Fibroblast of skin of right biceps (primary cell): ENCODE measurements around the gene HAT1.
"Not testable (repeated sequence)": the region's sequence is repeated elsewhere in the genome, so short reads cannot be mapped to it uniquely, and the experiment has no call there.

Experiments
- DNase-seq: peaks from one replicate; pipeline ENCODE4 v3.0.0-alpha.2; 2013

HAT1 gene, protein sequence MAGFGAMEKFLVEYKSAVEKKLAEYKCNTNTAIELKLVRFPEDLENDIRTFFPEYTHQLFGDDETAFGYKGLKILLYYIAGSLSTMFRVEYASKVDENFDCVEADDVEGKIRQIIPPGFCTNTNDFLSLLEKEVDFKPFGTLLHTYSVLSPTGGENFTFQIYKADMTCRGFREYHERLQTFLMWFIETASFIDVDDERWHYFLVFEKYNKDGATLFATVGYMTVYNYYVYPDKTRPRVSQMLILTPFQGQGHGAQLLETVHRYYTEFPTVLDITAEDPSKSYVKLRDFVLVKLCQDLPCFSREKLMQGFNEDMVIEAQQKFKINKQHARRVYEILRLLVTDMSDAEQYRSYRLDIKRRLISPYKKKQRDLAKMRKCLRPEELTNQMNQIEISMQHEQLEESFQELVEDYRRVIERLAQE

GRCh38 chr2:171922230-171923022 is at the start of gene HAT1:
Gene HAT1, plus strand, starts transcription at chr2:171922461. Its CDS starts 40 bp downstream, at chr2:171922501.
- DNase-seq = peak; percentile 98

- DNase-seq = no peak
These were observed 47.7 kb upstream of the HAT1 start for GRCh38 chr2:171874517-171874916.

DNA sequence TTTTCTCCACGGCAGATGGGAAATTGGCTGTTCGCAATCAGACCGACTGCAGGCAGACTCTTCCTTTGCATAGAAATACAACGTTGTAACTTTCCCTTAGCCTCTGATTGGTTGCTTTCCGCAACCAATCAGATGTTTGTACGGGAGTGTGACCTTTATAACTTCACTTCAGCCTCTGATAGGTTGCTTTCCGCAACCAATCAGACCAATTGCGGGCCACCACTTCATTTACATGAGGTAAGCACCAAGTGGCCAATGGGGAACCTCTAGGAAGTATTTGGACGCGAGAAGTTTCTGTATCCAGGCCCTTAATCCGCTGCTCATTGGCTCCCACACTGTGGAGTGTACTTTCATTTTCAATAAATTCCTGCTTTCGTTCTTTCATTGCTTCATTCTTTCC is 47.3 kb upstream of the HAT1 start:
- DNase-seq = no peak

- peak; percentile 42 for DNase-seq
These were observed 43.7 kb upstream of the HAT1 start for GRCh38 chr2:171878481-171878993.

DNA sequence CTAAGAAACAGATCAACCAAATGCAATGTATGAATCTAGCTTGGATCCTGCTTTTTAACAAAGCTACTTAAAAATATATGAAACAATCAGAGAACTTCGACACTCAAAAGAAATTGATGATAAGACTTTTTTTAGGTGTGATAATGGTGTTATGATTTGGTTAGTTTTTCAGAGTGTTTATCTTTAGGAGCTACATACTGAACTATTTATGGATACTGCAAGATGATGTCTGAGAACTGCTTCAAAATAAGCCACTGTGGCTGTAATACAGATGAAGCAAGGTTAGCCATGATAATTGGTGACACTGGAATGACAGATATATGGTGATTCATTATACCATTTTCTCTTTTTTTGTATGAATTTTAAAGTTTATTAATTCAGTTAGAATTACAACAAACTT is 42.4 kb upstream of the HAT1 start:
- DNase-seq = no peak

GRCh38 chr2:171880774-171881173 is 41.5 kb upstream of the HAT1 start:
- no peak for DNase-seq

- peak; percentile 12 for DNase-seq
These were observed 40.0 kb upstream of the HAT1 start for GRCh38 chr2:171882089-171882769.

DNA sequence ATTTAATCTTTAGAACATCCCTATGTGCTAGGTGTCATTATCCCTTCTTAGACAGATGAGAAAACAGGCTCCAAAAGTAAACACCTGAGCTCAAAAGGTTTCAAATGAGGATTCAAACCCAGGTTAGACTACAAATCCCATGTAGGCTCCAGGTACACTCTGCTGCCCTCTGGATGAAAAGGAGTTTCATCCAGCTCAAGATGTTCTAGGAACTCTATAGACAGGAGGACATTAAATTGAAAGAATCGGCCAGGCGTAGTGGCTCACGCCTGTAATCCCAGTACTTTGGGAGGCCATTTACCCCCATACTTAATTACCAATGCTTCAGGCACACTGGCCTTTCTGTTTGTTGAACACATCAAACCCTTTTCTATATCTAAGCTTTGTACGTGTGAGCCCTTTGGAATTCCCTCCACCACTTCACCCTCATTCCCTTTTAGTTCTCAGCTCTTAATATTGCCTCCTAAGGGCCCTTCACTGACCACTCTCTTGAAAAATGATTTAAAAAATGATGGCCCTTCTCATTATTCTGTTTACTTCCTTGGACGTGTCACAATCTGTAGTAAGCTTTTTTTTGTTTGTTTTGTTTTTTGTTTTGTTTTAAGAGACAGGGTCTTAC is 38.9 kb upstream of the HAT1 start:
- no peak for DNase-seq

DNA sequence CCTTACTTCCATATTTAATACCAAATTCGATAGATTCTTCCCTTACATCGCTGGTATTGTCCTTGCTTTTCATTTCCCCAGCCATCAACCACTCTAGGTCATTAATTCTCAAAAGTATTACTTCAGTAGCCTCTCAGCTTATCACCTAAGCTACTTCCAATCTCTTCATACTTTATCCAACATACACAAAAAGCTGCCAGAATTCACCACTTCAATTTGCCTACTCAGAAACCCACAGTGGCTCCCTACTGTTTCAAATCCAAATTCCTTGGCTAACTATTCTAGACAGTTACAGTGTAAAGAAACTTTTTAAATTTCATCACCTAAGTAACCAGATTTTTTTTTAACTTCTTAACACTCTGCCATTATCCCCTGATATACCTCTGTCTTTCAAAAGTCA is 32.9 kb upstream of the HAT1 start:
- DNase-seq = no peak

DNA sequence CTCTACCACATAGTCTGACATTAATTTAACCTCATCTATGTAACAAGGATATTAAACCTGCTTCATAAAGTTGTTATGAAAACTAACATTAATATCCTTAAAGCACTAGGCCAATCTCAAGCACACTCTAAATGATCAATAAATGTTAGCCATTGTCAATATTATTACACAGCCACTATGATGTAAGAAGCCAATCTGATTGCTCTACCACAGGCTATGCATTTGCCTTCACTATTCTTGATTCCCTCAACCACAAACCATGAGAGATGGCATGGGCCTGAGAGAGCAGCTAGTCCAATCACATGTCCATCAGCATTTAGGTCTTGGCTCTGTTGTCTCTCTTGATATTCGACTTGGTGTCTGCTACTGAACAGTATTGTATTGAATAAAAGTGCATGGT is 32.5 kb upstream of the HAT1 start:
- DNase-seq = no peak

GRCh38 chr2:171893196-171893823 is 29.0 kb upstream of the HAT1 start:
- DNase-seq = peak; percentile 7

DNA sequence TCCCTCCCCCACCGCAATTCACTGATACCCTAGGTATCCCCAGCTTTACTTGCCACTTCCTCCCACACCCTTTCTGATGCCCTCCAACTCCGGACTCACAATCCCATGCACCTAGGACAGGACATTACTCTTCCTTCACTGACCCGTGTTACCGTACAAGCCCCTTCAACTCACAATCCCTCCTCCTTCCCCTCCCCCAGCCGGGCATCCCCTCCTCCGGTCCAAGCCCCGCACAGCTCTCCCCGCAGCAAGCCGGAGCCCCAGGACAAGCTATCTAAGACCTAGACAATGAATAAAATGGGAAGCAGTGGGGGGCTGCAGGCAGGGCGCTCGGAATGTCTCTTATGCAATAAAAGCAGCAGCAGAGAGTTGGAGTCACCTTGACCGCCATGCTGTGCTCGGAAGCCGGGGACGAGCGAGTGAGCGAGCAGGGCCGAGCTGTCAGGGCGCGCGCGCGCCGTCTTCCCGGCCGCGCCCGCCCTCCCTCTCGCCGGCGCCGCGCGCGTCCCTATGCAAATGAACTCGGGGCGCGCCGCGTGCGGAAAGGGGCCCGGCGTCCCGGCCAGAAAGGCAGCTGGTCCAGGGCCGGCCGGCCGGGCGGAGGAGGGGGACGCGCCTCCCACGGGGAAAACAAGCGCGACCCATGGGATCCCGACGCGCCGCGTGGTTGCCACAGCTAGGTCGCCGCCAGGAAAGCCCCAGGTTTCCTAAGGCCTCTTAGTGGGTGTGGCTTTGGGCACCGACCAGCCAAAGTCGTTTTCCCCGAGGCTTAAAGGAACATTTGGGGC is 28.2 kb upstream of the HAT1 start, which contains the start of gene SLC25A12:
Gene SLC25A12, minus strand, starts transcription at position 421 of the 788 bp plus-strand sequence. Its CDS starts 30 bp downstream, at position 391.
- DNase-seq = peak; percentile 82

- DNase-seq = no peak
These were observed 27.7 kb upstream of the HAT1 start for GRCh38 chr2:171894612-171894947.

GRCh38 chr2:171895786-171896185 is 26.5 kb upstream of the HAT1 start:
- peak; percentile 53 for DNase-seq

DNA sequence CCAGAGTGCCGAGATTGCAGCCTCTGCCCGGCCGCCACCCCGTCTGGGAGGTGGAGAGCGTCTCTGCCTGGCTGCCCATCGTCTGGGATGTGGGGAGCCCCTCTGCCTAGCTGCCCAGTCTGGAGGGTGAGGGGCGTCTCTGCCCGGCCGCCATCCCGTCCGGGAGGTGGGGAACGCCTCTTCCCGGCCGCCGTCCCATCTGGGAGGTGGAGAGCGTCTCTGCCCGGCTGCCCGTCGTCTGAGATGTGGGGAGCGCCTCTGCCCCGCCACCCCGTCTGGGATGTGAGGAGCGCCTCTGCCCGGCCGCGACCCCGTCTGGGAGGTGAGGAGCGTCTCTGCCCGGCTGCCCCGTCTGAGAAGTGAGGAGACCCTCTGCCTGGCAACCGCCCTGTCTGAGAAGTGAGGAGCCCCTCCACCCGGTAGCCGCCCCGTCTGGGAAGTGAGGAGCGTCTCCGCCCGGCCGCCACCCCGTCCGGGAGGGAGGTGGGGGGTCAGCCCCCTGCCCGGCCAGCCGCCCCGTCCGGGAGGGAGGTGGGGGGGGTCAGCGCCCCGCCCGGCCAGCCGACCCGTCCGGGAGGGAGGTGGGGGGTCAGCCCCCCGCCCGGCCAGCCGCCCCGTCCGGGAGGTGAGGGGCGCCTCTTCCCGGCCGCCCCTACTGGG is 22.5 kb upstream of the HAT1 start:
- not testable (repeated sequence) for DNase-seq

DNA sequence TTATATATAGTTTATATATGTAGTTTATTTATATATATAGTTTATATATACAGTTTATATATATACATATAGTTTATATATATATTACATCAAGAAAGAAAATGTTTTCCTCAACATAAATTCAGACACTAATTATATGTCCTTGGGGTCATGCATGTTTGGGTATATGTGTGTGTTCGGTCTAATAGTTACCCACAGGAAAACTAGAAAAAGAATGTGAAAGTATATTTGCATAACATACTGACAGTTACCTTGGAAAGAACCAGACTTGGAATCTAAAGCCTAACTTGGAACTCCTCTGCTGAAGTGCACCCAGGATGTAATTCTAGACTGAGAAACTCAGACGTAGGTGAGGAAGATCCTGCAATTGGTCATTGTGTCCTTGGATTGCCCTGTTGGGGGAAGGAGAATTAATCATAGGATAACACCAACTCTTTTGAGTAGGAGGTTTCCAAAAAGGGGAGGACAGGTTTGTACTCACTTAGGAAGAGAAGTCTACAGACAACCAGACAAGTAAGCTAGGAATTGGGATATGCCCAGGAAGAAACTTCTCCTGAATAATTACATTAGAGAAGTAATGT is 19.3 kb upstream of the HAT1 start:
- no peak for DNase-seq

GRCh38 chr2:171908235-171908634 is 14.0 kb upstream of the HAT1 start:
- no peak for DNase-seq

GRCh38 chr2:171909266-171909665 is 13.0 kb upstream of the HAT1 start:
- no peak for DNase-seq

DNA sequence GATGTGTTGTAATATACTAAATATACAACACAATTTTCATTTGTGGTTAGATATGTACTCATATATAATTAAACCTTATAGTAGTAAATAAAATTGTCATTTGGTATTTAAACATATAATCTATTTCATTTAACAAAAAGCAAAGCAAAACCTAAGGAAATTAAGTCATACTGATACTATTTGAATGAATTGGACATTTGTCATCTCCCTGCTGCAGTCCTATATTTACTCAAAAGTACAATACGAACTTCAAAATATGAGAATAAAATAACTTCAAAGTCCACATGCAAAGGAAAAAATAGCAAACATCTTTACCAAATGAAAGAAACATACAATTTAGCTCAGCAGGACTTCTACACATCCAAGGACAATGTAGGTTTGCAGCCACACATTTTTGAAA is 11.8 kb upstream of the HAT1 start:
- no peak for DNase-seq

DNA sequence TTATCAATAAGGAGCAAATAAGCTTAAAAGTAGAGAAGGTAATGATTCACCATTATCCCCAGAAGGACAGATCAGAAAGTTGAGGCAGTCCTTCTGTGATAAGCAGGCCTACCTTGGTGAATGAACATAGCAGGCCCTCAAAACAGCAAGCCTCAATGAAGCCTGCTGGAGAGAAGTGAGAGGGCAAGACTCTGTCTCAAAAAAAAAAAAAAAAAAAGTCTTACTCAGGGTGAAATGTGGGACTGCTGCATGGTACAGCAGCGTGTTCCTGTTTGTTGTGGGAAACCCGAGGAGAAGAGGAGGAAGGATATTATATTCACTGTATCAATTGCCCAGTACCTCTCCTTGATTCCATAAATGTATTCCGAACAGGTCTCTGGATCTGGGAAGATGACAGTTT is 8.7 kb upstream of the HAT1 start:
- DNase-seq = no peak

- no peak for DNase-seq
These were observed 2.8 kb upstream of the HAT1 start for GRCh38 chr2:171919453-171919852.
